ENCODE results near the gene GJA8.
"Not testable (repeated sequence)": the region's sequence is repeated elsewhere in the genome, so short reads cannot be mapped to it uniquely, and the experiment has no call there.

GJA8 gene

DNA sequence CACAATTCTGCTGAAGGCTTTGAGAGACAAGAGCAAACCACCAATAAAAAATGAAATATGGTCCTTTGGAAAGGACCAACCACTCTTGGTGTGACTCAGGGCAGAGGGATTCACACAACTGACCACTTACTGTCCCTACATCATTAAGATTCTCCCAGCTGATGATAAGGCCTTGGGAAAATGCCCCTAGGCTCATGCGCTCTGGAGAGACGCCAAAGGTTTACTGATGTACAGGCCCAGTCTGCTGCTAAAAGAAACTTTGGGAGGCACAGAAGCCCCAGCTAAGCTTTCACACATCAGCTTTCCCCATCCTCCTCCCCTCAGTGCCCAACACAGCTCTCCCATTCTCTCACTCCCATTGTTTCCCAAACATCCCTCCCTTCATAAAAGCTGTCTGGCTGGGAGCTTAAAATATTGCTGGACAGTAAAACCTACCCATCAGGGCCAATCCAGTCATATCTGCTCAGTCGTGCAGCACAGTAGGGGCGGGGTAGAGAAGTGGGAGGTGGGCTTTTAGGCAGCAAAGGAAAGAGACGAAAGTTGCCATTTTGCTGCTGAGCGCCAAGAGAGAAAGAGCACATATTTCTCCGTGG is at the start of gene GJA8:
Gene GJA8, plus strand, starts transcription at position 543 of the 593 bp plus-strand sequence. CDS start 5,161 bp downstream, outside the sequence.
- no peak for DNase-seq (ENCODE audit: low spot score in 2 of 2)
- Mint-ChIP-seq H3K9me3 (no peaks in the 10 kb centered on the region), H3K36me3 (no peaks in the 10 kb centered on the region), H3K27ac (no peak within 1 kb of the TSS), H3K4me3 (no peak within 1 kb of the TSS), H3K4me1 (no peaks in the 10 kb centered on the region)
- ATAC-seq, result no peak

GRCh38 chr1:147853391-147853790 is 49.2 kb upstream of the GJA8 start:
- Mint-ChIP-seq H3K9me3 (no peaks in the 10 kb centered on the region), H3K4me1 (no peaks in the 10 kb centered on the region), H3K36me3 (no peaks in the 10 kb centered on the region), H3K27ac (no peak overlapping the region), H3K4me3 (no peak overlapping the region)
- DNase-seq (ENCODE audit: low spot score in 2 of 2) (no peak), ATAC-seq (no peak)

GRCh38 chr1:147854989-147855388 is 47.6 kb upstream of the GJA8 start:
- H3K4me3 Mint-ChIP-seq; H3K4me1 Mint-ChIP-seq; DNase-seq (ENCODE audit: low spot score in 2 of 2); H3K9me3 Mint-ChIP-seq; ATAC-seq; H3K27ac Mint-ChIP-seq; H3K36me3 Mint-ChIP-seq: not testable (repeated sequence)

DNA sequence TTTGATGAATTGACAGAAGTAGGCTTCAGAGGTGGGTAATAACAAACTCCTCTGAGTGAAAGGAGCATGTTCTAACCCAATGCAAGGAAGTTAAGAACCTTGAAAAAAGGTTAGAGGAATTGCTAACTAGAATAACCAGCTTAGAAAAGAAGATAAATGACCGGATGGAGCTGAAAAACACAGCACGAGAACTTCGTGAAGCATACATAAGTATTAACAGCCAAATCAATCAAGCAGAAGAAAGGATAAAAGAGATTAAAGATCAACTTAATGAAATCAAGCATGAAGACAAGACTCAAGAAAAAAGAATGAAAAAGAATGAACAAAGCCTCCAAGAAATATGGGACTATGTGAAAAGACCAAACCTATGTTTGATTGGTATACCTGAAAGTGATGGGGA is 46.6 kb upstream of the GJA8 start:
- H3K36me3 Mint-ChIP-seq; DNase-seq (ENCODE audit: low spot score in 2 of 2); H3K27ac Mint-ChIP-seq; H3K4me1 Mint-ChIP-seq; H3K4me3 Mint-ChIP-seq; H3K9me3 Mint-ChIP-seq; ATAC-seq: not testable (repeated sequence)

- not testable (repeated sequence) for ATAC-seq; H3K36me3 Mint-ChIP-seq; DNase-seq (ENCODE audit: low spot score in 2 of 2); H3K27ac Mint-ChIP-seq; H3K4me3 Mint-ChIP-seq; H3K9me3 Mint-ChIP-seq; H3K4me1 Mint-ChIP-seq
Measured at GRCh38 chr1:147867204-147867603, 35.4 kb upstream of the GJA8 start.

GRCh38 chr1:147878022-147878421 is 24.6 kb upstream of the GJA8 start:
- Mint-ChIP-seq H3K9me3 (no peaks in the 10 kb centered on the region), H3K27ac (no peak overlapping the region), H3K36me3 (no peaks in the 10 kb centered on the region), H3K4me1 (no peaks in the 10 kb centered on the region), H3K4me3 (no peak overlapping the region)
- DNase-seq (ENCODE audit: low spot score in 2 of 2) (no peak), ATAC-seq (no peak)

DNA sequence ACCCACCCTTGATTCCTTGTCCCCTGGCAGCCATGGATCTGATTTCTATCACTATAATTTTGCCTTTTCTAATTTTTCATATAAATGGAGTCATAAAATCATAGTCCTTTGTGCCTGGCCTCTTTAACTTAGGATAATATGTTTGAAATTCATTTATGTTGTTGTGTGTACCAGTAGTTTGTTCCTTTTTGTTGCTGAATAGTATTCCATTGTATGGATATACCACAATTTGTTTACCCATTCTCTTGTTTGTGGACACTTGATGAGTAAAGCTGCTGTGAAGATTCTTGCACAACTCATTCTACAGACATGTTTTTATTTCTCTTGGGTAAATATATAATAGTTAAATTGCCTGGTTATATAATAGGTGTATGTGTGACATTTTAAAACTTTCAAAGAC is 22.7 kb upstream of the GJA8 start:
- Mint-ChIP-seq H3K4me3 (no peak overlapping the region), H3K27ac (no peak overlapping the region), H3K9me3 (no peaks in the 10 kb centered on the region), H3K36me3 (no peaks in the 10 kb centered on the region), H3K4me1 (no peaks in the 10 kb centered on the region)
- DNase-seq (ENCODE audit: low spot score in 2 of 2), result no peak
- no peak for ATAC-seq

DNA sequence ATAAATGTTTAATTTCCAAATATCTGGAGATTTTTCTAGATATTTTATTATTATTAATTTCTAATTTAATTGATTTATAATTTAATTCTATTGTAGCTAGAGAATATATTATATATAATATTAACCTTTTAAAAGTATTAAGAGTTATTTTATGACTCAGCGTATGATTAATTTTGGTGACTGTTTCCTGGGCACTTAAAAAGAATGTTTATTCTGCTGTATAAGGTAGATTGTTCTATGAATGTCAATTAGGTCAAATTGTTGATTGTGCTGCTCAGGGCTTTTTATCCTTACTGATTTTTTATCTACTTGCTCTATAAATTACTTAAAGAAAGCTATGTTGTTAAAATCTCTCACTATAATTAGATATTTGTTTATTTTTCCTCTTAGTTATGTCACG is 20.1 kb upstream of the GJA8 start:
- Mint-ChIP-seq H3K36me3 (no peaks in the 10 kb centered on the region), H3K9me3 (no peaks in the 10 kb centered on the region), H3K4me1 (no peaks in the 10 kb centered on the region), H3K4me3 (no peak overlapping the region), H3K27ac (no peak overlapping the region)
- DNase-seq (ENCODE audit: low spot score in 2 of 2) (no peak), ATAC-seq (no peak)

GRCh38 chr1:147890177-147890790 is 12.3 kb upstream of the GJA8 start:
- H3K4me1 Mint-ChIP-seq, result no peaks in the 10 kb centered on the region
- H3K4me3 Mint-ChIP-seq, result no peak overlapping the region
- H3K36me3 Mint-ChIP-seq, result no peaks in the 10 kb centered on the region
- ATAC-seq (peak; percentile 86), DNase-seq (ENCODE audit: low spot score in 2 of 2) (peak; percentile 51 to 73)
- no peak overlapping the region for H3K27ac Mint-ChIP-seq
- H3K9me3 Mint-ChIP-seq, result no peaks in the 10 kb centered on the region

- Mint-ChIP-seq H3K4me1 (no peaks in the 10 kb centered on the region), H3K36me3 (no peaks in the 10 kb centered on the region), H3K27ac (no peak overlapping the region), H3K4me3 (no peak overlapping the region), H3K9me3 (no peaks in the 10 kb centered on the region)
- DNase-seq (ENCODE audit: low spot score in 2 of 2) (no peak), ATAC-seq (no peak)
Measured at GRCh38 chr1:147891088-147891487, 11.5 kb upstream of the GJA8 start.

DNA sequence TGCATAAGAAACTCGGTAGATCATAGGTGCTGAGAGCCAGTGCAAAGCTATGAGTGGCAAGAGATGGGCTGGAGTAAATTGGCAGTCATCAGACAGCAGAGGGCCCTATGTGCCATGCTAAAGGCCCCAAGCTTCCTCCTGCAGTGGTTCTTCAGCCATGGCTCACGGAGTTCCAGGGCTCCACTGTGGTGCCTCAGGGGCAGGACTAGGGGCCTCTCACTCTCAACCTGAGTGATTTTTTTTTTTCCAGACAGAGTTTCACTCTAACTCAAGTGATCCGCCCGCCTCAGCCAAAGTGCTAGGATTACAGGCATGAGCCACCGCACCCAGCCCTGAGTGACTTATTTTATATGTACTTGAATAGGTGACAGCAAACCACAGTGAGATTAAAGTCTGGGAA is 10.4 kb upstream of the GJA8 start:
- H3K36me3 Mint-ChIP-seq, result no peaks in the 10 kb centered on the region
- no peak overlapping the region for H3K4me3 Mint-ChIP-seq
- ATAC-seq, result no peak
- no peak for DNase-seq (ENCODE audit: low spot score in 2 of 2)
- no peak overlapping the region for H3K27ac Mint-ChIP-seq
- no peaks in the 10 kb centered on the region for H3K4me1 Mint-ChIP-seq
- no peaks in the 10 kb centered on the region for H3K9me3 Mint-ChIP-seq

DNA sequence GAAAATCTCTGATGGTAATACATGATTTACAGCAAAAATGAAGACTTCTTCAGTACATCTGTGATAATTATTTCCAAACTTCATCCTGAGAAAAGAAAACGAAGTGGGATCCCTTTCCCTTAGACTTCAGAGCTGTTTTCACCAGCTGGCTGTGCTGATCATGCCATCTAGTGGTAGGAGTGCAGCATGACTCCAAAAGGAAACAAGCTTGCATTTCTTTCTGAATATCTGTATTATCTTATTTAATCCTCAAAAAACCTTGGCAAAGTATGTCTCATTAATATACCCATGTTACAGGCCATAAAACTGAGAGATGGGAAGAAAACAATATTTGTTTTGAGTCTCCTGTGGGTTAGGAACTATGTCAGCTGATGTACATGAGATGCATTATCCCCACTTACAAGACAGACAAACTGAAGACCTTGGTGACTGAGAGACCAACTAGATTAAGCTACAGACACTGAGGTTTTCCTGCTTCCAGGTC is 9.8 kb upstream of the GJA8 start:
- Mint-ChIP-seq H3K27ac (no peak overlapping the region), H3K9me3 (no peaks in the 10 kb centered on the region), H3K4me1 (no peaks in the 10 kb centered on the region)

GRCh38 chr1:147895123-147895522 is 7.5 kb upstream of the GJA8 start:
- Mint-ChIP-seq H3K27ac (no peak overlapping the region), H3K4me3 (no peak overlapping the region), H3K9me3 (no peaks in the 10 kb centered on the region), H3K4me1 (no peaks in the 10 kb centered on the region), H3K36me3 (no peaks in the 10 kb centered on the region)
- DNase-seq (ENCODE audit: low spot score in 2 of 2), result no peak
- ATAC-seq, result no peak

More for the DNA sequence above, 9.8 kb upstream of the GJA8 start:
- DNase-seq (ENCODE audit: low spot score in 2 of 2) (no peak), ATAC-seq (no peak)
- no peak overlapping the region for H3K4me3 Mint-ChIP-seq
- H3K36me3 Mint-ChIP-seq, result no peaks in the 10 kb centered on the region

DNA sequence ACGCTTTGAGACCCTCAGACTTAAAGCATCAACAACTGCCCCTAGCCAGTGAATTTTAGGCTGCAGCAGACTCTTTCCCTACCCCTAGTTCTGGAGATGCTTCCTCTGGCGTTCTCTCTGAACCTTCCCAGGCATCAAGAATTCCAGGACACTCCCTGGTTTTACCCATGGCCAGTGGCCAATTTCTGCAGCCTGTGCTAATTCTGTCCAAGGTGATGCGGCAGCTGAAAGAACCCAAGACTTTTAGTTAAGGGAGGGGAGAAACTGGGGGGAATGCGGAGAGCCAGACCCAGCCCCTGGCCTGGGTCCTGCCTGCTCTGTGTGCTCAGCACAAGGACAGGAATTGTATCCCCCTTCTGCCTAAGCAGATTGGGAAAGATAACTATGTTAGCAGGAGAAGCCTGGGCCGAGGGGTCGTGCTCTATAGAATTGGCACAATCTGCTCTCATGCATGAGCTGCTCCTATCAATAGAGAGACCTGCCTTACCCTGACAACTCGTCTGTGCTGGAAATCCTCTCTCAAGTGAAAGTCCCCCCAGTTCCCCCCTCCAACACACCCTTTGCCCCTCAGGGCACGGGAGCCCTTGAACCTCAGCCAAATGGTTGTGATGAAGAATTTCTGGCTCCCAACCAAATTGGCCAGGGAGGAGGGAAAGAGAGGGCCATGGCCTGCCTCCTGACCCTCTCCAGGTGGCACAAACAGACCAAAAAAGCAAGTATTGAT is 5.4 kb upstream of the GJA8 start:
- no peak overlapping the region for H3K27ac Mint-ChIP-seq
- ATAC-seq (no peak), DNase-seq (ENCODE audit: low spot score in 2 of 2) (no peak)
- H3K4me1 Mint-ChIP-seq, result no peaks in the 10 kb centered on the region
- H3K4me3 Mint-ChIP-seq, result no peak overlapping the region
- no peaks in the 10 kb centered on the region for H3K36me3 Mint-ChIP-seq
- H3K9me3 Mint-ChIP-seq, result no peaks in the 10 kb centered on the region

- ATAC-seq, result no peak
- H3K9me3 Mint-ChIP-seq, result no peaks in the 10 kb centered on the region
- no peaks in the 10 kb centered on the region for H3K36me3 Mint-ChIP-seq
- no peak overlapping the region for H3K27ac Mint-ChIP-seq
- DNase-seq (ENCODE audit: low spot score in 2 of 2), result no peak
- H3K4me1 Mint-ChIP-seq, result no peaks in the 10 kb centered on the region
- no peak overlapping the region for H3K4me3 Mint-ChIP-seq
Measured at GRCh38 chr1:147897789-147898188, 4.8 kb upstream of the GJA8 start.

DNA sequence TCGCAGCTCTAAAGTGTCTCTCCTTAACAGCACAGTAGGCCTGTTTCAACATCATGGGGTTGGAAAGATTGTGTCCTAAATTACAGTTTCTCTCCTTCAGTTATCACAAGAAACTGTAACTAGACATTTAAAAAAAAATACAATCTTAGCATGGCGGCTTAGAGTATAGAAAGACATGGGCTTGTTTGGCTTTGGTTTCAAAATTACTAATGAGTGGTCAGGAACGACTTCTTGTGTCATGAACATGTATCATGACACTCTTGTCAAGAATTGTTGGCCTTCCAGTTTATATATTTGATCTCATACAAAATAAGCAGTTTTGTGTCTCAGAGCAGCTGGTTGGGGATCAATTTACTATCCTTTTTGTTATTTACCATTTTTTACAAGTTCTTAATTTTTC is 2.1 kb downstream of the GJA8 start:
- ATAC-seq, result peak; percentile 77
- no peak overlapping the region for H3K4me3 Mint-ChIP-seq
- no peaks in the 10 kb centered on the region for H3K36me3 Mint-ChIP-seq
- DNase-seq (ENCODE audit: low spot score in 2 of 2), result no peak
- no peaks in the 10 kb centered on the region for H3K9me3 Mint-ChIP-seq
- no peaks in the 10 kb centered on the region for H3K4me1 Mint-ChIP-seq
- H3K27ac Mint-ChIP-seq, result no peak overlapping the region

All from stimulated activated effector memory CD8-positive, alpha-beta T cell treated with anti-CD3 and anti-CD28 coated beads, Interleukin-12 subunit alpha, Interleukin-12 subunit beta, amount 100 ng/mL, for 72 hours (primary cell).